H9 (cell line): ENCODE results near the gene LRIG1. TPM values are rescaled to one million over a fixed set of nuclear protein-coding genes. Genes with fewer than 3 reads are reported as not detected.
A peak's percentile ranks its signal among the peaks of the same experiment; 100 is the strongest.

Source experiments
- DNase-seq: peaks from one replicate; pipeline ENCODE4 v3.0.0-alpha.2; 2017
- H2AFZ ChIP-seq: one replicate; pipeline ENCODE4 v1.6.1; 2013; ENCODE audit warnings: mild to moderate bottlenecking, low read length, control low read depth, moderate library complexity
- H2AK5ac ChIP-seq: 2 replicates; pipeline ENCODE4 v1.6.1; 2013; ENCODE audit warnings: low read length, control low read depth, mixed read lengths; ENCODE audit not compliant: insufficient read length
- H2BK120ac ChIP-seq: one replicate; pipeline ENCODE4 v1.6.1; 2013; ENCODE audit warnings: low read depth, mild to moderate bottlenecking, low read length, control low read depth, inconsistent platforms; ENCODE audit not compliant: poor library complexity, severe bottlenecking
- H2BK12ac ChIP-seq: 2 replicates; pipeline ENCODE4 v1.6.1; 2013; ENCODE audit warnings: low read length, control low read depth, mixed read lengths, low read depth; ENCODE audit not compliant: insufficient read length
- H2BK15ac ChIP-seq: 2 replicates; pipeline ENCODE4 v1.6.1; 2013; ENCODE audit warnings: low read depth, low read length, control low read depth
- H2BK20ac ChIP-seq: one replicate; pipeline ENCODE4 v1.6.1; 2013; ENCODE audit warnings: low read depth, mild to moderate bottlenecking, low read length, control low read depth, inconsistent platforms; ENCODE audit not compliant: poor library complexity, severe bottlenecking
- H2BK5ac ChIP-seq: 2 replicates; pipeline ENCODE4 v1.6.1; 2013; ENCODE audit warnings: low read length, control low read depth, mixed read lengths; ENCODE audit not compliant: insufficient read length
- H3K14ac ChIP-seq: 2 replicates; pipeline ENCODE4 v1.6.1; 2013; ENCODE audit warnings: low read length, control low read depth; ENCODE audit not compliant: insufficient read depth
- H3K18ac ChIP-seq: 2 replicates; pipeline ENCODE4 v1.6.1; 2013; ENCODE audit warnings: low read depth, mild to moderate bottlenecking, mixed read lengths, low read length, control low read depth; ENCODE audit not compliant: insufficient read length
- H3K23ac ChIP-seq: 2 replicates; pipeline ENCODE4 v1.6.1; 2013; ENCODE audit warnings: low read length, control low read depth, mixed read lengths, low read depth; ENCODE audit not compliant: insufficient read length
- H3K23me2 ChIP-seq: 2 replicates; pipeline ENCODE4 v1.6.1; 2013; ENCODE audit warnings: low read depth, mild to moderate bottlenecking, mixed read lengths, low read length, control low read depth; ENCODE audit not compliant: insufficient read length, poor library complexity, severe bottlenecking
- H3K27ac ChIP-seq: 2 replicates; pipeline ENCODE4 v1.5.1; 2013; ENCODE audit warnings: low read length, control low read depth, mixed read lengths, low read depth; ENCODE audit not compliant: insufficient read length
- H3K27me3 ChIP-seq: 2 replicates; pipeline ENCODE4 v1.6.1; 2013; ENCODE audit warnings: low read length, control low read depth, inconsistent platforms; ENCODE audit not compliant: insufficient read depth
- H3K4ac ChIP-seq: 2 replicates; pipeline ENCODE4 v1.6.1; 2013; ENCODE audit warnings: low read depth, mild to moderate bottlenecking, control low read depth, inconsistent platforms, low read length, moderate library complexity
- H3K4me1 ChIP-seq: 2 replicates; pipeline ENCODE4 v1.6.1; 2013; ENCODE audit warnings: low read length, control low read depth, inconsistent platforms; ENCODE audit not compliant: insufficient read depth
- H3K4me2 ChIP-seq: 2 replicates; pipeline ENCODE4 v1.6.1; 2013; ENCODE audit warnings: low read length, control low read depth, mixed read lengths; ENCODE audit not compliant: insufficient read length, insufficient read depth
- H3K56ac ChIP-seq: 2 replicates; pipeline ENCODE4 v1.6.1; 2013; ENCODE audit warnings: low read depth, mild to moderate bottlenecking, mixed read lengths, low read length, control low read depth; ENCODE audit not compliant: insufficient read length
- H3K79me1 ChIP-seq: 2 replicates; pipeline ENCODE4 v1.6.1; 2013; ENCODE audit warnings: low read depth, mild to moderate bottlenecking, moderate library complexity, low read length, control low read depth, inconsistent platforms; ENCODE audit not compliant: insufficient read depth, poor library complexity, severe bottlenecking
- H3K79me2 ChIP-seq: 2 replicates; pipeline ENCODE4 v1.6.1; 2013; ENCODE audit warnings: low read length, control low read depth, inconsistent platforms; ENCODE audit not compliant: insufficient read depth
- H3K9ac ChIP-seq: 2 replicates; pipeline ENCODE4 v1.6.1; 2013; ENCODE audit warnings: low read length, control low read depth, mixed read lengths; ENCODE audit not compliant: insufficient read length; ENCODE audit errors: extremely low read depth
- H3K9me3 ChIP-seq: one replicate; pipeline ENCODE4 v1.6.1; 2013; ENCODE audit warnings: low read depth, low read length, inconsistent platforms; ENCODE audit not compliant: control insufficient read depth
- H3T11ph ChIP-seq: one replicate; pipeline ENCODE4 v1.6.1; 2013; ENCODE audit warnings: mild to moderate bottlenecking, low read length, control low read depth, inconsistent platforms
- H4K20me1 ChIP-seq: one replicate; pipeline ENCODE4 v1.6.1; 2013; ENCODE audit not compliant: control insufficient read depth, insufficient read length, insufficient read depth
- H4K5ac ChIP-seq: 2 replicates; pipeline ENCODE4 v1.6.1; 2013; ENCODE audit warnings: low read depth, mild to moderate bottlenecking, mixed read lengths, low read length, control low read depth; ENCODE audit not compliant: insufficient read length
- H4K8ac ChIP-seq: replicated peaks from 2 replicates; pipeline ENCODE4 v1.6.1; 2013; ENCODE audit warnings: low read length, control low read depth, mixed read lengths, low read depth; ENCODE audit not compliant: insufficient read length
- H4K91ac ChIP-seq: 2 replicates; pipeline ENCODE4 v1.6.1; 2013; ENCODE audit warnings: low read depth, mild to moderate bottlenecking, moderate library complexity, mixed read lengths, low read length, control low read depth; ENCODE audit not compliant: insufficient read length
- H3K27ac Mint-ChIP-seq, 3 experiments: 2 replicates in 2 of 3; 3 replicates in 1 of 3; pipeline ENCODE4 v1.8.0; 2020 to 2021; ENCODE audit warnings: mixed read lengths in 3 of 3, mild to moderate bottlenecking in 1 of 3, moderate library complexity in 1 of 3
- H3K27me3 Mint-ChIP-seq: 2 replicates; pipeline ENCODE4 v1.8.0; 2021; ENCODE audit warnings: low read depth, mild to moderate bottlenecking, moderate library complexity, mixed read lengths
- H3K36me3 Mint-ChIP-seq, 3 experiments: 2 replicates in 2 of 3; 3 replicates in 1 of 3; pipeline ENCODE4 v1.8.0; 2020 to 2021; ENCODE audit warnings: low read depth in 3 of 3, mixed read lengths in 3 of 3; ENCODE audit not compliant: insufficient read depth in 1 of 3
- H3K4me1 Mint-ChIP-seq, 2 experiments: 2 replicates each; pipeline ENCODE4 v1.8.0; 2020; ENCODE audit warnings: mixed read lengths in 2 of 2
- H3K4me3 Mint-ChIP-seq, 2 experiments: 2 replicates in 1 of 2; 3 replicates in 1 of 2; pipeline ENCODE4 v1.8.0; 2020 to 2021; ENCODE audit warnings: mild to moderate bottlenecking in 2 of 2, mixed read lengths in 2 of 2, moderate library complexity in 1 of 2
- H3K9me3 Mint-ChIP-seq, 2 experiments: 2 replicates in 1 of 2; 3 replicates in 1 of 2; pipeline ENCODE4 v1.8.0; 2020; ENCODE audit warnings: mild to moderate bottlenecking in 2 of 2, mixed read lengths in 2 of 2, moderate library complexity in 1 of 2
- CTCF ChIP-seq: fragments of 200-600 bp; sonication (generic); conservative IDR thresholded peaks from 3 replicates; pipeline ENCODE4 v1.8.0; 2021; ENCODE audit warnings: antibody characterized with exemption, mild to moderate bottlenecking
- WGBS: extraction: QIAGEN DNeasy Blood & Tissue Kit; methylation state at CpG from one replicate; pipeline ENCODE4 v1.1.7; 2013; ENCODE audit warnings: missing lambda C conversion rate, low lambda C conversion rate, mixed read lengths; ENCODE audit not compliant: insufficient read length; ENCODE audit errors: extremely low coverage; 5-methylcytosine and 5-hydroxymethylcytosine counted together
- total RNA-seq: library from RNA; stranded (reverse); gene quantifications from 2 replicates; pipeline ENCODE4 v1.2.1, GENCODE V29; 2021

LRIG1 gene
- total RNA-seq, 1 experiment from 2014 or later: 70.3 TPM

DNA sequence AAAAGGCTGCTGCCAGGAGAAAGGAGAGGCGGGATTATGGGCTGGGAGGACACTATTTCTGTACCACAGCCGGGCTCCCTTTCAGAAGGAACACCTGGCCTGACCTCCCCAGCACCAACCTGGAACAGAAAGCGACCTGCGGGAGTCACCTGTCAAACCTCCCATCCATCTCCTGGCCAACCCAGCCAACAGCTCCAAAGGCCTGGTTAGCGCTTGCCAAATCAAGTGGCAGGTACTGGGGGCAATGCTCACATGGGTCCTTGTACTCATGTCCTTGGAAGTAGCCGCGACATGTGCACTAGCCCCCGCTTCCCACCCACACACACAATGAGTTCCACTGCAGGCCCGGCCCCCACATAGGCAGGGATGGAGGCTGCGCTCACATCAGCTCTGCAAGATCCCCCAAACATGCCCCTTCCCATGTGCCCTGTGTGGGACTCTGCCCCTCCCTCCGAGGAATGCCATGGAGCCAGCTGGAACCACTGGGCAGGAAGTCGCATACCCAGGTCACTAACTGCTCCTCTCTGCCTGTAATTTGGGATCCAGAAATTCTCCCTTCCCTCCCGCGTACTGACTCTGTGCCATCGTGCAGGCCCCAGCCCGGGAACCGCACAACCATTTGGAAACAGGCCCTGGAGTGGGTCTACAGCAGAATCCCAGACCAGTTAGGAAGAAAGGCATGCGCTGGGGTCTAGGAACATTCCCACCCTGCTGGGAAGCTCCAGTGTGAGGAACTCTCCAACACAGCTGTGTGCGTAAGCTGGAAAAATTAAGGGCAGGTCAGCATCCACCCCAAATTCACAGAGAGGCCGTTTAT is 98.9 kb downstream of the LRIG1 start:
- Histone ChIP-seq H4K20me1 (no peaks in the 10 kb centered on the region), H3K23me2 (no peaks in the 10 kb centered on the region), H4K5ac (no peak overlapping the region), H3K14ac (no peak overlapping the region; the same call in 1 of the 2 replicates), H3K27ac (no peak overlapping the region), H4K91ac (no peak overlapping the region), H3K9ac (no peak overlapping the region), H2BK15ac (no peak overlapping the region), H2BK20ac (no peak overlapping the region), H3K18ac (no peak overlapping the region), H3K23ac (no peak overlapping the region), H2BK5ac (no peak overlapping the region), H3K4ac (no peak overlapping the region), H3K4me1 (no peaks in the 10 kb centered on the region), H3K9me3 (no peaks in the 10 kb centered on the region), H4K8ac (no peak overlapping the region), H3K4me2 (no peak overlapping the region), H3T11ph (no peak overlapping the region), H3K79me1 (peaks cover 5% of the 10 kb centered on the region), H2AK5ac (no peak overlapping the region), H3K79me2 (no peaks in the 10 kb centered on the region; the same call in 1 of the 2 replicates), H2AFZ (no peak overlapping the region), H2BK12ac (no peak overlapping the region), H3K56ac (no peak overlapping the region), H2BK120ac (no peak overlapping the region), H3K27me3 (no peaks in the 10 kb centered on the region)
- TF ChIP-seq CTCF: no peak
- no CpG with 5 or more reads among the region's 20 CpGs for WGBS
- no peak for DNase-seq
- H3K27ac Mint-ChIP-seq: peak overlapping the region; percentile 49 to 91 (median 73); a peak in 5 of 7 replicates
- H3K4me3 Mint-ChIP-seq: peak overlapping the region in 1 of 2 experiments; percentile 58; a peak in 2 of 5 replicates
- H3K27me3 Mint-ChIP-seq: no peaks in the 10 kb centered on the region; the same call in 1 of the 2 replicates
- H3K9me3 Mint-ChIP-seq: no peaks in the 10 kb centered on the region; a peak in 1 of 5 replicates
- peaks cover 65 to 93% (median 90%) of the 10 kb centered on the region in 3 experiments for H3K36me3 Mint-ChIP-seq
- peaks cover 25 to 31% of the 10 kb centered on the region in 2 experiments for H3K4me1 Mint-ChIP-seq
